Esophagus muscularis mucosa (tissue), 4 donors: ENCODE results near the gene SKIC8.

Source experiments
- CTCF ChIP-seq, 3 experiments: fragments of 200-600 bp in 2 of 3; fragments of 450-650 bp in 1 of 3; sonication (generic) in 2 of 3; IDR thresholded peaks; one replicate each; pipeline ENCODE4 v1.5.1; 2017 to 2019; ENCODE audit warnings: antibody characterized with exemption in 3 of 3, mild to moderate bottlenecking in 2 of 3, moderate library complexity in 1 of 3
- EP300 ChIP-seq: sonication (generic); formaldehyde crosslinking; IDR thresholded peaks from one replicate; pipeline ENCODE4 v1.6.1; 2017; ENCODE audit warnings: antibody characterized with exemption
- POLR2A ChIP-seq: fragments of 450-650 bp; IDR thresholded peaks from one replicate; pipeline ENCODE4 v1.6.1; 2017; ENCODE audit warnings: antibody characterized with exemption, moderate library complexity, mild to moderate bottlenecking, low read depth
- POLR2AphosphoS5 ChIP-seq, 2 donors: sonication (generic); formaldehyde crosslinking; IDR thresholded peaks; one replicate each; pipeline ENCODE4 v1.6.1; 2017; ENCODE audit warnings: antibody characterized with exemption in 2 of 2

GRCh38 chr15:78255421-78256043, 43.9 kb downstream of the SKIC8 start:
- no peak for TF ChIP-seq CTCF (IDR thresholded peaks at IDR 0.05)
- TF ChIP-seq EP300, result no peak
- TF ChIP-seq POLR2AphosphoS5 (IDR thresholded peaks at IDR 0.05), result no peak
- TF ChIP-seq POLR2A, result no peak
